GM12864 (cell line): ENCODE data around the gene TNFRSF1A.
"Not testable (repeated sequence)": the region's sequence is repeated elsewhere in the genome, so short reads cannot be mapped to it uniquely, and the experiment has no call there.

ENCODE experiments used
- DNase-seq: peaks from one replicate; pipeline ENCODE4 v3.0.0-alpha.2; 2011; ENCODE audit warnings: low read depth
- H3K4me3 ChIP-seq: 2 replicates; pipeline ENCODE4 v1.5.1; 2011; ENCODE audit warnings: mild to moderate bottlenecking, low read depth, low read length, control low read depth
- CTCF ChIP-seq: IDR thresholded peaks from 2 replicates; pipeline ENCODE4 v1.5.1; 2011; ENCODE audit warnings: low read depth, mild to moderate bottlenecking, moderate library complexity, low read length, control low read depth, inconsistent platforms; ENCODE audit errors: missing control alignments

Gene TNFRSF1A

DNA sequence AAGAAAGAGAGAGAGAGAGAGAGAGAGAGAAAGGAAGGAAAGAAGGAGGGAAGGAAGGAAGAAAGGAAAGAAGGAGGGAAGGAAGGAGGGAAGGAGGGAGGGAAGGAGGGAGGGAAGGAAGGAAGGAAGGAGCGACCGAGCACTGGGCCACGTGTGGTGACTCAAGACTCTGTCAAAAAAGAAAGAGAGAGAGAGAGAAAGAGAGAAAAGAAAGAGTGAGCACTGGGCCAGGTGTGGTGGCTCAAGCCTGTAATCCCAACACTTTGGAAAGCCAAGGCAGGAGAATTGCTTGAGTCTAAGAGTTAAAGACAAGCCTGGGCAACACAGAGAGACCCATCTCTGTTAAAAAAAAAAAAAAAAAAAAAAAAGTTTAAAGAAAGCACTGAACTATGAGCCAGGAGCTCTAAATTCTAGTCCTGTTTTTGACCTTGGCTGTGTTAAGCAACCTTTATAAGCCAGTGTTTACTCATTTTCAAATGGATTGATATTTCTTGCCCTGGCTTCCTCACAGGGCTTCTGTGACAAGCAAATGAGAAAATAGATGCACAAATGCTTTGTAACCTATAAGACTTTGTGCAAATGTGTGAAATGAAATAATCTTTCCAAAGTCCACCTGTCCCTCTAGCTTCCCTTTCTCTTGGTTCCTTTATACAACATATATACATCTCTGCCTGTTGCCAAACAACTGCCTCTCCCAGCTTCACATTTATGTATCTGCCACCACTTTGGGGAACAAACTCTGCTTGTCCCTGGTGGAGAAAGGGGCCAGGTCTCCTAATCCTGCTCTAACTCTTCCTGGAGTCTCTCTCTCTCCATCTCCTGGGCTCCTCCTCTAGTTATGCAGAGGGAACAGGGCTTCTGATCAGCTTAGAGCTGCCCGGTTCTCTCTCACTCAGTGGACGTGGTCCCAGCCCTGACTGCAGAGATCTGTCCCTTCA lies 47.5 kb downstream of the TNFRSF1A start:
- DNase-seq = no peak
- no peak for TF ChIP-seq CTCF
- no peak overlapping the region for H3K4me3 ChIP-seq

- DNase-seq = no peak
- TF ChIP-seq CTCF = no peak
- H3K4me3 ChIP-seq = no peak overlapping the region
Observed at GRCh38 chr12:6292606-6293005, 49.3 kb downstream of the TNFRSF1A start.

DNA sequence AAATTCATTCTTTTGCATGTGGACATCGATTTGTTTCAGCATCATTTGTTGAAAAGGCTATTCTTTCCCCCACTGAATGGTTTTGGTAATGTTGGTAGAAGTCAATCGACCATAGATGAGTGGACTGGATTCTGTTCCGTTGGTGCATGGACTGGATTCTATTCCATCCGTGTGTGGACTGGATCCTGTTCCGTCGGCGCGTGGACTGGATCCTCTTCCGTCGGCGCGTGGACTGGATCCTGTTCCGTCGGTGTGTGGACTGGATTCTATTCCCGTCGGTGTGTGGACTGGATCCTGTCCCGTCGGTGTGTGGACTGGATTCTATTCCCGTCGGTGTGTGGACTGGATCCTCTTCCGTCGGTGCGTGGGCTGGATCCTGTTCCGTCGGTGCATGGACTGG lies 52.0 kb downstream of the TNFRSF1A start:
- not testable (repeated sequence) for DNase-seq, H3K4me3 ChIP-seq

DNA sequence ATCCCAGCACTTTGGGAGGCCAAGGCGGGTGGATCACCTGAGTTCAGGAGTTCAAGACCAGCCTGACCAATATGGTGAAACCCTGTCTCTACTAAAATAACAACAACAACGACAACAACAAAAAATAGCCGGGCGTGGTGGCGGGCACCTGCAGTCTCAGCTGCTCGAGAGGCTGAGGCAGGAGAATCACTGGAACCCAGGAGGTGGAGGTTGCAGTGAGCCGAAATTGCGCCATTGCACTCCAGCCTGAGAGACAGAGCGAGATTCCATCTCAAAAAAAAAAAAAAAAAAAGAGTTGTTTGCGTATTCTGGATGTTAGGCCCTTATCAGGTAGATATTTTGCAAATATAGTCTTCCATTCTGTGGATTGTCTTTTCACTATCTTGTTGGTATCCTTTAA lies 52.8 kb downstream of the TNFRSF1A start:
- not testable (repeated sequence) for H3K4me3 ChIP-seq, DNase-seq

GRCh38 chr12:6288235-6288634 lies 53.6 kb downstream of the TNFRSF1A start:
- DNase-seq = no peak
- no peak overlapping the region for H3K4me3 ChIP-seq
- no peak for TF ChIP-seq CTCF

DNA sequence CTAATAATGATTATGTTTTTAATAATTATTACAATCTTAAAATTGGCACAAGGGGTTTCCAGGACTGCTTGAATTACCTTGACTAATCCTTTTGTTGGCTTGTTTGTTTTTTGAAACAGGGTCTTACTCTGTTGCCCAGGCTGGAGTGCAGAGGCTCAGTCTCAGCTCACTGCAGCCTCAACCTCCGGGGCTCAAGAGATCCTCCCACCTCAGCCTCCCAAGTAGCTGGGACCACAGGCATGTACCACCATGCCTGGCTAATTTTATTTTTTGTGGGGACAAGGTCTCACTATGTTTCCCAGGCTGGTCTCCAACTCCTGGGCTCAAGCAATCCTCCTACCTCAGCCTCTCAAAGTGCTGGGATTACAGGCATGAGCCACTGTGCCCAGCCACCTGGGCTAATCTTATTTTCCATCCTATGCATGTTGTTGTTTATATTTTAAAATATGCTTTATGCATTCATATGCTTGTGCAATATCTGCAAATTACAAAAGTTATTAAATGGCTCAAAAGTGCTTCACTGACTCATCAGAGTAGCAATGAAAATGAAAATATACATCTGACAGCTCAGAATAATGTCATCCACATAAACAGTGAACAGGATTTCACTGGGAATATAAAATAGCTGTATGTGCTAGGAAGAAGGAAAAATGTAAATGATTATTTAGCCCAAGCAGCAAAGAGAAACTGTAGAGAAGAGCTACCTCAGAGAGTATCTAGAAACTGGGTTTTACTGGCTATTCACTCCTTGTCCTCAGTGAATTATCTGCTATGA lies 56.2 kb downstream of the TNFRSF1A start:
- TF ChIP-seq CTCF = no peak
- DNase-seq = no peak
- no peak overlapping the region for H3K4me3 ChIP-seq

DNA sequence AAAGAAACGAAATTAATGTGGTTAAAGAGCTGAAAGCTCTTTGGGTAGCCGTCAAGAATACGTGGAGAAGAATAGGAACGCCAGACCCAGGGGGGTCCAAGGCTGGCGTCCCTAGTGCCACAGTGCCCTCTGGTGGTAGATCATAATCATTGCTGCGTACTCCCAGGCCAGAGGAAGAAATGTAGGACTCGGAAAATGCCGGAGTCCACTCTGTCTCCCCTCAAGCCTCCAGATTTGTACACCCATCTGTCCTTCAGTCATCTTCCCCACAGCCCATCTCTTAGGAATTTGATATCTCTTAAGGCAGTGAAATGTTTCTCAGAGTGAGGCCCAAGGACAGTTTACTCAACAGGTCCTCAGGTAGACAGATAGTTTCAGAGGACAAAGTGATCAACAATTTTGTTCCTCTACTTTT lies 56.8 kb downstream of the TNFRSF1A start:
- peak; percentile 92 for TF ChIP-seq CTCF
- DNase-seq = no peak
- no peak overlapping the region for H3K4me3 ChIP-seq
